K562 (cell line): Measurements from ENCODE around the gene CAMK1D. TPM values are rescaled to one million over a fixed set of nuclear protein-coding genes. Genes with fewer than 3 reads are reported as not detected.

ENCODE experiments used
- ATAC-seq: fragments of 200-7000 bp; cut with Tn5 transposase; 3 replicates; pipeline ENCODE4 v1.9.1; 2020; ENCODE audit warnings: moderate library complexity
- BruUV-seq: library from RNA; stranded (reverse); fragments of 400-500 nt; replicated peaks from 2 replicates; lab custom pipeline; 2021; lab: Mats Ljungman, UMichigan
- CTCF ChIA-PET: fragments of 300-600 bp; formaldehyde crosslinking; extraction: SDS; loops from one replicate; lab custom pipeline; 2021; ENCODE audit warnings: low intra/inter-chr PET ratio; lab: Yijun Ruan, JAX
- POLR2A ChIA-PET: fragments of 300-600, 350-650 bp; sonication (Branson Sonifier 250); formaldehyde crosslinking; extraction: SDS; loops from one replicate; lab custom pipeline; 2021; ENCODE audit warnings: antibody characterized with exemption, inconsistent platforms; lab: Yijun Ruan, JAX
- DNase-seq, 4 experiments: peaks; one replicate each; pipeline versions ENCODE4 v3.0.0 to v3.0.0-alpha.2; 2011 to 2018; ENCODE audit warnings: low spot score in 3 of 4, mixed read lengths in 3 of 4; ENCODE audit errors: extremely low read depth in 1 of 4
- FAIRE-seq: peaks from 2 replicates; lab custom pipeline; 2011; peaks lifted over from hg19 to GRCh38; lab: Jason Lieb, UNC
- H2AFZ ChIP-seq: 2 replicates; pipeline ENCODE4 v1.6.0; 2011; ENCODE audit warnings: low read depth, low read length, control low read depth, inconsistent platforms
- H3K27ac ChIP-seq: fragments of 200-600 bp; 3 replicates; pipeline ENCODE4 v1.8.0; 2011; ENCODE audit warnings: low read depth, mild to moderate bottlenecking, control low read depth, inconsistent platforms, low read length, moderate library complexity, mixed read lengths; ENCODE audit errors: extremely low read depth
- H3K27me3 ChIP-seq, 2 experiments: fragments of 300-600 bp in 1 of 2; 2 replicates in 1 of 2; 3 replicates in 1 of 2; pipeline versions ENCODE4 v1.6.0 to v1.8.0; 2011; ENCODE audit warnings: inconsistent platforms in 2 of 2, low read length in 2 of 2, mild to moderate bottlenecking in 1 of 2, mixed read lengths in 1 of 2, moderate library complexity in 1 of 2; ENCODE audit not compliant: control insufficient read depth in 2 of 2, insufficient read depth in 2 of 2
- H3K36me3 ChIP-seq: fragments of 300-600 bp; 3 replicates; pipeline ENCODE4 v1.8.0; 2011; ENCODE audit warnings: mild to moderate bottlenecking, low read length, inconsistent platforms; ENCODE audit not compliant: control insufficient read depth, insufficient read depth
- H3K4me1 ChIP-seq, 2 experiments: fragments of 200-600 bp in 1 of 2; replicated peaks in 1 of 2; 2 replicates in 1 of 2; 3 replicates in 1 of 2; pipeline versions ENCODE4 v1.5.1 to v1.8.0; 2011; ENCODE audit warnings: inconsistent platforms in 2 of 2, low read length in 2 of 2, mild to moderate bottlenecking in 1 of 2, mixed read lengths in 1 of 2, moderate library complexity in 1 of 2; ENCODE audit not compliant: control insufficient read depth in 2 of 2, insufficient read depth in 2 of 2
- H3K4me2 ChIP-seq: 2 replicates; pipeline ENCODE4 v1.6.1; 2011; ENCODE audit warnings: low read length, control low read depth, inconsistent platforms, mixed read lengths; ENCODE audit not compliant: insufficient read depth
- H3K4me3 ChIP-seq: fragments of 200-600 bp; sonication (generic), shearing (Covaris generic); 2 replicates; pipeline ENCODE4 v1.5.1; 2016; ENCODE audit warnings: control low read depth, inconsistent platforms
- H3K79me2 ChIP-seq: fragments of 200-600 bp; 3 replicates; pipeline ENCODE4 v1.8.0; 2011; ENCODE audit warnings: low read length, inconsistent platforms; ENCODE audit not compliant: control insufficient read depth, insufficient read depth
- H3K9ac ChIP-seq, 2 experiments: 2 replicates each; pipeline versions ENCODE4 v1.6.0 to v1.6.1; 2011; ENCODE audit warnings: low read depth in 2 of 2, low read length in 2 of 2, control low read depth in 1 of 2, inconsistent platforms in 1 of 2, mild to moderate bottlenecking in 1 of 2, mixed read lengths in 1 of 2; ENCODE audit not compliant: insufficient read depth in 1 of 2
- H3K9me1 ChIP-seq: one replicate; pipeline ENCODE4 v1.6.0; 2011; ENCODE audit warnings: inconsistent platforms, mild to moderate bottlenecking, low read length, moderate library complexity; ENCODE audit not compliant: control insufficient read depth, insufficient read depth
- H3K9me3 ChIP-seq: replicated peaks from 2 replicates; pipeline ENCODE4 v1.5.1; 2011; ENCODE audit warnings: low read depth, low read length, inconsistent platforms; ENCODE audit not compliant: control insufficient read depth, insufficient read depth
- H4K20me1 ChIP-seq: replicated peaks from 2 replicates; pipeline ENCODE4 v1.6.1; 2011; ENCODE audit warnings: low read length, inconsistent platforms, mixed read lengths; ENCODE audit not compliant: control insufficient read depth, insufficient read depth
- TAF9B ChIP-seq: fragments of 450-650 bp; IDR thresholded peaks from 2 replicates; pipeline ENCODE4 v1.6.1; 2018; ENCODE audit warnings: mild to moderate bottlenecking; ENCODE audit not compliant: partially characterized antibody
- WGBS: fragments of 100-300 bp; shearing (Covaris generic); methylation state at CpG from one replicate; pipeline ENCODE4 v1.1.6; 2016; ENCODE audit warnings: low coverage, mixed read lengths; ENCODE audit not compliant: insufficient coverage; ENCODE audit errors: missing lambda C conversion rate; 5-methylcytosine and 5-hydroxymethylcytosine counted together
- in situ Hi-C: fragments of 300-500 bp; cut with MboI; formaldehyde crosslinking; loops from 4 replicates; pipeline ENCODE4 v1.15.0; 2018; ENCODE audit warnings: inconsistent platforms, mixed read lengths
- intact Hi-C: fragments of 100-400 bp; cut with micrococcal nuclease; formaldehyde crosslinking; loops from 2 replicates; pipeline ENCODE4 v1.14.2; 2022
- polyA plus RNA-seq, 8 experiments: library from polyadenylated mRNA; depleted of rRNA in 4 of 8; stranded (reverse) in 5 of 8; unstranded in 3 of 8; fragments of >200 nt; fragmentation: Nextera tagmentation in 2 of 8; fragmentation: Illumina TruSeq in 1 of 8; extraction: Ambion mirVana in 2 of 8; extraction: Trizol in 1 of 8; gene quantifications; 2 replicates each; pipeline versions ENCODE4 v1.2.1 to v1.2.3, GENCODE V29; 2011 to 2014; ENCODE audit warnings: inconsistent platforms in 1 of 8, missing spikeins in 1 of 8
- total RNA-seq, 7 experiments: library from RNA; depleted of rRNA in 6 of 7; stranded (reverse); fragments of >200 nt in 6 of 7; fragmentation: Illumina TruSeq in 2 of 7; extraction: Trizol in 2 of 7; gene quantifications; 2 replicates each; pipeline versions ENCODE4 v1.2.1 to v1.2.3, GENCODE V29; 2011 to 2021; ENCODE audit warnings: low replicate concordance in 1 of 7
- TF ChIP-seq, protein P1 (sequence below): sonication (generic); formaldehyde crosslinking; IDR thresholded peaks from 2 replicates; pipeline ENCODE4 v1.8.1; 2023; ENCODE audit warnings: missing genetic modification reagents, mild to moderate bottlenecking, borderline replicate concordance
- TF ChIP-seq, protein P2 (sequence below): fragments of 250-450 bp; sonication (Bioruptor Pico); IDR thresholded peaks from 2 replicates; pipeline ENCODE4 v1.9.0; 2021; ENCODE audit warnings: mild to moderate bottlenecking, inconsistent platforms

CAMK1D gene
- total and polyA plus RNA-seq, 9 of the 15 experiments (the other 6 are each of a cell fraction or from before 2014, with no cell fraction given), result 0.12 to 0.24 (median 0.20) TPM; not detected in 5

- ChIA-PET POLR2A (no interaction called here), CTCF (no interaction called here)
- in situ Hi-C loops (no loop called here), intact Hi-C loops (loop anchor here (5.0 kb wide), 1 partner anchor 385 kb away; no protein-coding TSS in a partner anchor)
- no peak overlapping the region for H3K4me3 ChIP-seq
- no peaks in the 10 kb centered on the region for H3K9me1 ChIP-seq
- 0% methylated on average over 3 of the region's 3 CpGs for WGBS
- DNase-seq, result no peak
- H4K20me1 ChIP-seq, result no peaks in the 10 kb centered on the region
- H3K36me3 ChIP-seq, result no peaks in the 10 kb centered on the region
- H3K4me2 ChIP-seq, result no peak overlapping the region
- no peaks in the 10 kb centered on the region for H3K79me2 ChIP-seq
- peaks cover 7 to 28% of the 10 kb centered on the region in 2 experiments; a peak in 4 of 5 replicates for H3K27me3 ChIP-seq
- TF ChIP-seq, protein P1, sequence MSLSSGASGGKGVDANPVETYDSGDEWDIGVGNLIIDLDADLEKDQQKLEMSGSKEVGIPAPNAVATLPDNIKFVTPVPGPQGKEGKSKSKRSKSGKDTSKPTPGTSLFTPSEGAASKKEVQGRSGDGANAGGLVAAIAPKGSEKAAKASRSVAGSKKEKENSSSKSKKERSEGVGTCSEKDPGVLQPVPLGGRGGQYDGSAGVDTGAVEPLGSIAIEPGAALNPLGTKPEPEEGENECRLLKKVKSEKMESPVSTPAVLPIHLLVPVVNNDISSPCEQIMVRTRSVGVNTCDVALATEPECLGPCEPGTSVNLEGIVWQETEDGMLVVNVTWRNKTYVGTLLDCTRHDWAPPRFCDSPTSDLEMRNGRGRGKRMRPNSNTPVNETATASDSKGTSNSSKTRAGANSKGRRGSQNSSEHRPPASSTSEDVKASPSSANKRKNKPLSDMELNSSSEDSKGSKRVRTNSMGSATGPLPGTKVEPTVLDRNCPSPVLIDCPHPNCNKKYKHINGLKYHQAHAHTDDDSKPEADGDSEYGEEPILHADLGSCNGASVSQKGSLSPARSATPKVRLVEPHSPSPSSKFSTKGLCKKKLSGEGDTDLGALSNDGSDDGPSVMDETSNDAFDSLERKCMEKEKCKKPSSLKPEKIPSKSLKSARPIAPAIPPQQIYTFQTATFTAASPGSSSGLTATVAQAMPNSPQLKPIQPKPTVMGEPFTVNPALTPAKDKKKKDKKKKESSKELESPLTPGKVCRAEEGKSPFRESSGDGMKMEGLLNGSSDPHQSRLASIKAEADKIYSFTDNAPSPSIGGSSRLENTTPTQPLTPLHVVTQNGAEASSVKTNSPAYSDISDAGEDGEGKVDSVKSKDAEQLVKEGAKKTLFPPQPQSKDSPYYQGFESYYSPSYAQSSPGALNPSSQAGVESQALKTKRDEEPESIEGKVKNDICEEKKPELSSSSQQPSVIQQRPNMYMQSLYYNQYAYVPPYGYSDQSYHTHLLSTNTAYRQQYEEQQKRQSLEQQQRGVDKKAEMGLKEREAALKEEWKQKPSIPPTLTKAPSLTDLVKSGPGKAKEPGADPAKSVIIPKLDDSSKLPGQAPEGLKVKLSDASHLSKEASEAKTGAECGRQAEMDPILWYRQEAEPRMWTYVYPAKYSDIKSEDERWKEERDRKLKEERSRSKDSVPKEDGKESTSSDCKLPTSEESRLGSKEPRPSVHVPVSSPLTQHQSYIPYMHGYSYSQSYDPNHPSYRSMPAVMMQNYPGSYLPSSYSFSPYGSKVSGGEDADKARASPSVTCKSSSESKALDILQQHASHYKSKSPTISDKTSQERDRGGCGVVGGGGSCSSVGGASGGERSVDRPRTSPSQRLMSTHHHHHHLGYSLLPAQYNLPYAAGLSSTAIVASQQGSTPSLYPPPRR (CRISPR knock-in tag), result no peak
- TF ChIP-seq, protein P2, sequence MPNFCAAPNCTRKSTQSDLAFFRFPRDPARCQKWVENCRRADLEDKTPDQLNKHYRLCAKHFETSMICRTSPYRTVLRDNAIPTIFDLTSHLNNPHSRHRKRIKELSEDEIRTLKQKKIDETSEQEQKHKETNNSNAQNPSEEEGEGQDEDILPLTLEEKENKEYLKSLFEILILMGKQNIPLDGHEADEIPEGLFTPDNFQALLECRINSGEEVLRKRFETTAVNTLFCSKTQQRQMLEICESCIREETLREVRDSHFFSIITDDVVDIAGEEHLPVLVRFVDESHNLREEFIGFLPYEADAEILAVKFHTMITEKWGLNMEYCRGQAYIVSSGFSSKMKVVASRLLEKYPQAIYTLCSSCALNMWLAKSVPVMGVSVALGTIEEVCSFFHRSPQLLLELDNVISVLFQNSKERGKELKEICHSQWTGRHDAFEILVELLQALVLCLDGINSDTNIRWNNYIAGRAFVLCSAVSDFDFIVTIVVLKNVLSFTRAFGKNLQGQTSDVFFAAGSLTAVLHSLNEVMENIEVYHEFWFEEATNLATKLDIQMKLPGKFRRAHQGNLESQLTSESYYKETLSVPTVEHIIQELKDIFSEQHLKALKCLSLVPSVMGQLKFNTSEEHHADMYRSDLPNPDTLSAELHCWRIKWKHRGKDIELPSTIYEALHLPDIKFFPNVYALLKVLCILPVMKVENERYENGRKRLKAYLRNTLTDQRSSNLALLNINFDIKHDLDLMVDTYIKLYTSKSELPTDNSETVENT (CRISPR knock-in tag), result no peak
- TF ChIP-seq TAF9B, result no peak
- no peak for FAIRE-seq
- no peaks in the 10 kb centered on the region; a peak in 1 of 5 replicates for H3K4me1 ChIP-seq
- no peak overlapping the region for H3K9ac ChIP-seq
- H2AFZ ChIP-seq, result no peak overlapping the region
- no peak for ATAC-seq
- H3K27ac ChIP-seq, result no peak overlapping the region
- no TSS peak for BruUV-seq
- no peaks in the 10 kb centered on the region for H3K9me3 ChIP-seq
Observed at GRCh38 chr10:12327074-12327473, 22.3 kb upstream of the CAMK1D start.
